GM18507 (cell line): ENCODE data around the gene MTSS2.

Experiments
- DNase-seq: peaks from one replicate; pipeline ENCODE4 v3.0.0; 2011; ENCODE audit warnings: low read depth; ENCODE audit not compliant: insufficient read length; ENCODE audit errors: extremely low spot score
- FAIRE-seq: peaks from 2 replicates; lab custom pipeline; 2011; peaks lifted over from hg19 to GRCh38; lab: Jason Lieb, UNC

Gene MTSS2

GRCh38 chr16:70701998-70702397 is 16.1 kb upstream of the MTSS2 start:
- no peak for FAIRE-seq

GRCh38 chr16:70701596-70701995 is 15.7 kb upstream of the MTSS2 start:
- DNase-seq: no peak
- FAIRE-seq: no peak

More at GRCh38 chr16:70701998-70702397, 16.1 kb upstream of the MTSS2 start:
- DNase-seq: no peak

- no peak for FAIRE-seq
- no peak for DNase-seq
Observed at GRCh38 chr16:70701036-70701435, 15.2 kb upstream of the MTSS2 start.

DNA sequence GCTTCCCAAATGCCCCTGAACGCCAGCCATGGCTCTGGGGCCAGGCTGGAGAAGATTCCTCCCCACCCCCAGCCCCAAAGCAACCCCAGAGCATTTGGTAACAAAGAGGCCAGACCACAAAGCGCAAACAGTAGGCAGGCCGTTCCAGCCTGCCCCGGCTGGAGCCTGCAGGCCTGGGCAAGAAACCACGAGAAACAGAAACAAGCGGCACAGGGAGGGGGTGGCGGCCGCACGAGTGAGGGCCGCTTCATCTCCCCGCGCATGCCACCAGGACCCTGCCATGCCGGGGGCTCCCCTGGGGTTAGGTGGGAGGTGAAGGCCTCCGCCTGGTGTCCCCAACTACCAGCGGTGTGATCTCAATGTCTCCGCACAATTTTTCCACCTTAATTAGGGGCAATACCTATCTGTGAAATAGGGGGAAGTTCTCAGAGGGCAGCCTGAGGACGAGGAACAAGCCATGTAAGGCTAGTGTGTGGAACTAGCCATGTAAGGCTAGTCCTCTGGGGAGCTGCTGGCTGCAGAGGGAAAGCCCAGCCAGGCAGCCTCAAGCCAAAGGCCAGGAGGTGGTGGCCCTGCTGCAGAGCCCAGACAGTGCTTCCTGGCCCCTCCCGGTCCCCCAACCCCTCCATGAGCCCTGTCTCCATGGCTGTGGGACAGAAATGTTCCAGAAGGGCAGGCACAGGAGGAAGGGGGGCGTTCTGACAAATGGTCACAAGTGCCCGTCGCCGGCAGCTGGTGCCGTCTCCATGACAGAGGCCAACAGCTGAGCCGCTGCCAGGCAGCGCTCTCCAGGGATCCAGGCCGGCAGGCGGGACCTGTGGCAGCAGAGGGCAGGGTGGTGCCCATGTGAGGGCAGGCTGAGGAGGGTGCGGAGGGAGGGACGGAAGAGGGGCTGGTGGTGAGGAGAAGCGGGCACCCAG is 14.5 kb upstream of the MTSS2 start:
- DNase-seq (no peak), FAIRE-seq (no peak)

DNA sequence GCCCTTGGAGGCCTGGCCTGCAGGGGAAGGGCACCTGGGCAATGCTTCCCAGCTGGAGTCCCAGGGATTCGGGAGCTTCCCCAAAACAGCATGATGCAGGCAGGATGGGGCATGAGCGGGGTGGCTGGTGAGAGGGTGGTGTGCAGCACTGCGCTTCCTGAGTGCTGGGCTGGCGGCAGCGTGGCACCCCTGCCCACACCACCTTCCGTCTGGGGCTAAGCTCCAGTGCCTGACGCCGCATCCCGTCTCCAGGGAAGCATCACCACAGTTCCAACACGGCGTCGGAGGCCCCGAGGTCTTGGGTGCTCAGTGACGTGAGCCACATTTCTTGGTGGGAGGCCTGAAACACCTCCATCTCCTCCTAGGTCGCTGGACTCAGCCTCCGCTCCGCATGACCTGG is 13.8 kb upstream of the MTSS2 start:
- DNase-seq (no peak), FAIRE-seq (no peak)

DNA sequence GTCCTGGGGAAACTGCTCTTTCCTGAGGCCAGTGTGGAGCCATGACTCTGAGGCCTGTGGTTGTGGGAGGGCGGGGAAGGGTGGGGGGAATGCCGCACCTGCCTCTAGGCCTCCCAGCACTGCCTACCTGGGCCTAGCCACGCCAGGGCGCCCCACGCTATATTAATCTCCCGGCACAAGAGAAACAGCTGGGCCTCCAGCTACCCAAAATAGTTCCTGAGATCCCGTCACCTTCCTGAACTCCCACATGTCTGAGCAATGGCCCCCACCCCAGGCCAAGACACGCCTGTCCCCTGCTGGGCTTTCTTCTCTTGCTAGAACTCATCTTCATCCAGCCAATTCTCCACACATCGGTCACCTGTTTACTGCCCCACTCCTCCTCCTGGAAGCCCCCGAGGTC is 13.0 kb upstream of the MTSS2 start:
- FAIRE-seq (no peak), DNase-seq (no peak)

DNA sequence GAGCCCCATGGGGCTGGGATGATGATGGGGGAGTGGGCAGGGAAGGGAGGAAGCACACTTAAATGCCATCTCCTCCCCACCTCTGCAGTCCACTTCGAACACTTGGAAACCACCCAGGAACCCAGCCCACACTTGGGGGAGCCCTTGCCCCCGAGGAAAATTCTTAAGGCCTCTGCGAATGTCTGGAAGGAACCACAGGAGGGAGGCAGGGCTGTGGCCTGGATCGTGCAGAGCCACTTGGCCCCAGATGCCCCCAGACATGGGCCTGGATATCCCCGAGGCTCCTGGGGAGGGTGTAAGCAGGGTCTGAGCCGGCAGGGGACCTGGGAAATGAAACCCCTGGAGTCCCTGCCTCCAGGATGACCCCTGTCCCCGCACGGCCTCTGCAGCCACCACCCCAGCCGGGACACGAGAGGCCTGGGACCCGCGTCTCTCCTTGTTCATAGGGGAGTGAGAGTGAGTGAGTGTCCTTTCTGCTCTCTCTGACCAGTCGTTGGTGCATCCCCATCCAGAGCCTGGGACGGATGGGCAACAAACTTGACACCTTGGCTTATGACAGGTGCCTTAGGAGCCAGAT is 11.8 kb upstream of the MTSS2 start:
- DNase-seq (no peak), FAIRE-seq (no peak)

GRCh38 chr16:70696952-70697593 is 11.2 kb upstream of the MTSS2 start:
- FAIRE-seq (no peak), DNase-seq (no peak)

DNA sequence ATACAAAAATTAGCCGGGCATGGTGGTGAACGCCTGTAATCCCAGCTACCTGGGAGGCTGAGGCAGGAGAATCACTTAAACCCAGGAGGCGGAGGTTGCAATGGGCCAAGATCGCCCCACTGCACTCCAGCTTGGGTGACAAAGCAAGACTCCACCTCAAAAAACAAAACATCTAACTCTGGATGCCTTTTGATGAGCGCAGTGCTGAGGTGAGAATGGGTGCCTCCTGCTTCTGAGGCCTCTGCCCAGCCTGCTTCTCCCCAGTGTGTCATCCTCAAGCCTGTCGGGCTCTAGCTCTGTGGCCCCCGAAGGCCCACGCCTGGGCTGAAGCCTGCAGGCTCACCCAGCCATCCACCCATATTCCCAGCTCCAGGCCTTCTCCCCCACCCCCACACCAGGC is 10.5 kb upstream of the MTSS2 start:
- FAIRE-seq (no peak), DNase-seq (no peak)

DNA sequence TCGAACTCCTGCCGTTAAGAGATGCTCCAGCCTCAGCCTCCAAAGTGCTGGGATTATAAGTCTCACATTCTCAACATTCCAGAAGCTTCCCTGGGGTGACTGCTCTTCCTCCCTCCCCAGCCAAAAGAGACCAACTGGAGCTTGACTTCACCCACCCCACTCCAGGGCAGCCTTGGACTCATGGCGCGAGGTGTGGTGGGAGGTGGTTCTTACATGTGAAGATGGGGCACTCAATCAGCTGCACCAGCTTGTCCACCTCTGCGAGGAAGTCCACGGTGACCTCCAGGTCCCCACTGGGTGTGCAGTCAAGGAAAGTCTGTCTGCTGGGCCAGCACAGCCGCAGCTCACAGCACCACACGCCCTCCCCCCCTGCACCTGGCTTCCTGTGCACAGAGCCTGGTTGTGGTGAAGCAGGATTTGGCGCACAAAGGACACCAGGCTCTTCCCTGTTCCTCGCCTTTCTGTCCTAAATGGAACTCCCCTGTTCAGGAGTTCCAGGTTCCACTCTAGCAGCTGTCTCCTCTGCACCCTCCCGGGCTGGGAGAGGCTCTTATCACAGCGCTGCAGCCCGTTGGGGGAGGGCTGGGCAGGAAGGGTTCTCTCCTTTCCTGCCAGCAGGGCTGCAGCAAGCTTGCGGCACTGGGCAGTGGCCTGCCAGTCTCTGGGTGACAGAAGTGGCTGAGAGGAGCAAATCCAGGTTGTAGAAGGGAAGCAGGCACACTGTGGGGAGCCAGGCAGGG is 9.6 kb upstream of the MTSS2 start:
- DNase-seq: no peak
- no peak for FAIRE-seq

DNA sequence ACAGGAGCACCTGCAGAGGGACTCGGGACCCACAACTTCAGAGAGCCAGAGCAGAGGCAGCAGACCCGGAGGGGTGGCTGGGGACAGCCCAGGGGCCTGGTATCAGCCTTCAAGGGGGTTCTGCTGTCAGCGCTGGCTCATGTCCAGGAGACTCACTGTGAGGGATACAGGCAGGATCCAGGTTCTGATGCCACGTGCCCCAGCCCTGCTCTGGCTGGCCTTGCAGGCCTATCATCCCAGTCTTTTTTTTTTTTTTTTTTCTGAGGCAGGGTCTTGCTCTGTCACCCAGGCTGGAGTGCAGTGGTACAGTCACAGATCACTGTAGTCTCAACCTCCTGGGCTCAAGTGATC is 9.0 kb upstream of the MTSS2 start:
- DNase-seq: no peak
- no peak for FAIRE-seq

DNA sequence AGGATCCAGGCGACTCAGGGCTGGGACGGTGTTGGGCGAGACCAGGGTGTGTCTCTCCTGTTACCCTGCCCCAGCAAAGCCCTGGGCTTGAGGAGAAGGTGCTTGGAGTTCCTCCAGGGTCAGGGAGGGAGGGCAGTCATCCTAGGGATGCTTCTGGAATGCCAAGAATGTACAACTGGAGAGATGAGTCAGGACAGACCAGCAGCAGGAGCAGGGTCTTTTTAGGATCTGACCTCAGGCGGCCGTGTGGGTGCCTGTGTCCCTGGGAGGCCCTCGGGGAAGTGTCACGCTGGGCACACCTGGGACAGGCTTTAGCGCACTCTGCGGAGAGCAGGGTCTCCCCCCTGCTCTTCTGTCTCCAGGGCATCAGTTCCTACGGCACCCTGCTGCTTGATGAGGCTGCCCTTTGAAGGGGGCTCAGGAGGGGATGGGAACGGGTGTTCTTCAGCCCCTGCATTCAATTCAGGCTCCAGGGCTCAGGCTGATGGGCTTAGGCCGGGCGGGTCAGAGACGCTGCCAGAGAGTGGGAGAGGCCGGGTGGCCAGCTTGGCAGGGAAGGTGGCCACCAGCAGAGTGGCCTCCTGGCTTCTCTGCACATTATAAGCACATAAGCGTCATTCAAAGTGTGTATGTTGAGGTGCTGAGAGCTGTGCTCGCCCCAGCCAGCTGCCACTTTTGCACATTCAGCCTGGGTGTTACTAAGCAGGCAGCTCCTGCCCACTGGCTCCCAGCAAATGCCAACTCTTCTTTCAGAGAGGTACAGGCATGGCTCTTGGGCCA is 8.4 kb upstream of the MTSS2 start:
- DNase-seq (no peak), FAIRE-seq (no peak)

GRCh38 chr16:70692873-70693671 is 7.2 kb upstream of the MTSS2 start:
- FAIRE-seq (no peak), DNase-seq (no peak)

GRCh38 chr16:70692130-70692872 is 6.4 kb upstream of the MTSS2 start:
- DNase-seq: no peak
- no peak for FAIRE-seq

- DNase-seq (no peak), FAIRE-seq (no peak)
Observed at GRCh38 chr16:70691223-70692129, 5.6 kb upstream of the MTSS2 start.

- DNase-seq (no peak), FAIRE-seq (no peak)
Observed at GRCh38 chr16:70689970-70690891, 4.4 kb upstream of the MTSS2 start.
